GM21526 (cell line): ENCODE data around the gene TMEM232.

Source experiments
- ATAC-seq: cut with Tn5 transposase; IDR thresholded peaks from one replicate; pipeline ENCODE4 v1.9.1; 2021; ENCODE audit warnings: moderate library complexity; ENCODE audit not compliant: unreplicated experiment, low FRiP score

The TMEM232 gene

DNA sequence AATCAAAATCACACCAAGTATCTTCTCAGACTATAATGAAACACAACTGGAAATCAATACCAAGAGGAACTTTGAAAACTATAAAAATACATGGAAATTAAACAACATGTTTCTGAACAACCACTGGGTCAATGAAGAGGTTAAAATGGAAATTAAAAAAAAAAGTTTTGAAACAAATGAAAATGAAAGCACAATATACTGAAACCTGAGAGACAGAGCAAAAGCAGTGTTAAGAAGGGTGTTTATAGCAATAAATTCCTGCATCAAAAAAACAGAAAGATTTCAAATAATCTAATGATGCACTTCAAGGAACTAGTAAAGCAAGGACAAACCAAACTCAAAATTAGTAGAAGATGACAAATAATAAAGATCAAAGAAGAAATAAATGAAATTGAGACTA lies 92.0 kb downstream of the TMEM232 start:
- no peak for ATAC-seq

DNA sequence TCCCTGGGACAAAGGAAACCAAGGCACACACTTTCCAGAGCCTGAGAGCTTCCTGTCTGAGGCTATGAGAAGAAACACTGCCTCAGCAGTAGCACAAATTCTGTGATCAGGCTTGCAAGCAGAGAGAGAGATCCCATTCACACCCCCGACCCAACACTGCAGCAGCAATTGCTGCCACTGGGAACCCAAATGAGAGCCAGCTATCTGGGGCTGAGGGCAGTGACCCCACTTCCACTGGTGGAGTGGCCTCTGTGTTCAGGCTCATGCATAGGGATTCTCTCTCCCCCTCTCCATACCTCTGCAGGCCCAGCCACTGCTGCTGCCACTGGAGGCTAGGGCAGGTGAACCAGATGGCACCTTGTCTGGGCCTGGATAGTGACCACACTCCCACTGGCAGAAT lies 95.2 kb downstream of the TMEM232 start:
- ATAC-seq: no peak

GRCh38 chr5:110630350-110630749 lies 96.1 kb downstream of the TMEM232 start:
- no peak for ATAC-seq

- ATAC-seq: no peak
These were observed 101.0 kb downstream of the TMEM232 start for GRCh38 chr5:110625376-110625999.

DNA sequence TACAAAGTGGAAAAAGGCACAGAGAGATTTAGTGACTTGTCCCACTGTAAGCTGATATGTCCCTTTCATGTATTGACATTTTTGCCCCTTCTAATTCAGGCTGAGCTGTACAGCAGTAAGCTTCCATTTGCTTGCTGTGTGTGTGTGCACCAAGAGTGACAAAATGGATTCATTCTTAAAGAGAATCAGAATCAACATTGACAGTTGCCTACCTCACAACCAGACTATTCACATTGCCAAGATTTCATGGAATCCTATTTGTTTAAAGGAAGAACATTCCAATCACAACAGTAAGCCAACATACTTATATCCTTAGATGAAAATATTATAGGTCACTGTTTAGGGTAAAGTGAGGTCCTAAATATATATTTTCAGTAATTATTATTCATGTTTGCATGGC lies 102.6 kb downstream of the TMEM232 start:
- ATAC-seq: no peak

DNA sequence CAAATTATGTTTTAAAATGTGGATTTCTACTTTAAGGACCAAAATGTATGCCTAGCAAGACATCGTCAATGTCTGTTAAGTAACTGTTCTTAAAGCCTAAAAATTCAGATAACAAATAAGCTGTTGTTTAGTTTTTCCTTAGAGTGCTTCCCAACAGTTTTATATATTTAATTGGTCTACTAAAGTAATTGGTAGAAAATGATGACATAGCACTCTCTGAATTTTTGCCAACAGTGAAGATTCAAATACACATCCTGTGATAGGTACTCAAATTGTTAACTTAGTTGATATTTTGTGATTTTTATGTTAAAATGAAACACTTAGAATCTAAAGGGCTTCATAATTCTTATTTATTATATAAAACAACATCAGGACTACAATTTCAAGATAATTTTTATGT lies 107.5 kb downstream of the TMEM232 start:
- no peak for ATAC-seq

DNA sequence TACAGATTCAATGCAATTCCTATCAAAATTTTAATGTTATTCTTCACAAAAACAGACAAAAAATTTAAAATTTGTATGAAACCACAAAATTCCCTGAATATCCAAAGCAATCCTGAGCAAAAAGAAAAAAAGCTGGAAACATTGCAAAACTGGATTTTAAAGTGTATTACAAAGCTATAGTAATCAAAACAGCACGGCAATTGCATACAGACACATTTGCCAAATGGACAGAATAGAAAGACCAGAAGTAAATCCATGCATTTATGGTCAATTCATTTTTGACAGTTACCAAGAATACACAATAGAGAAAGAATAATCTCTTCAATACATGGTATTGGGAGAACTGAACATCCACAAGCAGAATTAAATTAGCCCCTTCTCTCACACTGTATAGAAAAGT lies 110.5 kb downstream of the TMEM232 start:
- no peak for ATAC-seq

GRCh38 chr5:110612794-110613247 lies 113.7 kb downstream of the TMEM232 start:
- no peak for ATAC-seq

- ATAC-seq: no peak
These were observed 114.7 kb downstream of the TMEM232 start for GRCh38 chr5:110611817-110612216.

DNA sequence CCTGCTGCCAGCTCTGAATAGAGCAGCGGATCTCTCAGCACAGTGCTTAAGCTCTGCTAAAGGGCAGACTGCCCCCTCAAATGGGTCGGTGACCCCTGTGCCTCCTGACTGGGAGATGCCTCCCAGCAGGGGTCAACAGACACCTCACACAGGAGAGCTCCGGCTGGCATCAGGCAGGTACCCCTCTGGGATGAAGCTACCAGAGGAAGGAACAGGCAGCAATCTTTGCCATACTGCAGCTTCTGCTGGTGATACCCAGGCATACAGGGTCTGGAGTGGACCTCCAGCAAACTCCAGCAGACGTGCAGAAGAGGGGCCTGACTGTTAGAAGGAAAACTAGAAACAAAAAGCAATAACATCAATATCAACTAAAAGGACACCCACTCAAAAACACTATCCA lies 131.6 kb downstream of the TMEM232 start:
- no peak for ATAC-seq

GRCh38 chr5:110590187-110590586 lies 136.3 kb downstream of the TMEM232 start:
- ATAC-seq: peak; percentile 78

DNA sequence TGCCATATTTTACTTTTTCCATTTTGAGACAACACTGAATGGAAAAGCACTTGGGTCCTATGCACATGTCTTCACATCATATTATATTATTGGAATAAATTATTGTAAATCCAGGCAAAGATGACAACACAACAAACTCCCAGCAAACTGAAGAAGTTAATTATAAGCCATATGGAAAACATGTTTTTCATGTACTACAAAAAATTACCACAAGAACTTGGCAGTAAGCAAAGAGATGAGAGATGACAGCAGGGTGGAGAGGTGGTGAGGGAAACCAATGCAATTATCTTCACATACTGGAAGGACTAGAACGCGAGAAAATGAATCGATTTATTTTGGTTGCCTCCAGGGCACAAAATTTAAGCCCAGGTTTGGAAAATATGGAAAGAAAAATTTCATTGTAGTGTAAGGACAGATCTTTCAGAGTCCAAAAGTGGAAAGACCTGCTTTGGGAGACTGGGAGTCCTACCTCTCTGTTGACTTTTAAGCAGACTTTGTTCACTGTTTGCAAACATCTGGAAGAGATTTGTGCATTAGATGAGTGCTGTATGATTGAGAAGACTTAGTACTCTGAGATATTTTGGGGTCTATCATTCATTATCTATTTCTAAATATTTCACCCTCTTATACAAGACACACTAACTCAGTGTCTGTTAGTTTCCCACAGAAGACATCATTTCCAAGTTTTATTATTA lies 138.0 kb downstream of the TMEM232 start:
- no peak for ATAC-seq

GRCh38 chr5:110580625-110581024 lies 145.8 kb downstream of the TMEM232 start:
- no peak for ATAC-seq

DNA sequence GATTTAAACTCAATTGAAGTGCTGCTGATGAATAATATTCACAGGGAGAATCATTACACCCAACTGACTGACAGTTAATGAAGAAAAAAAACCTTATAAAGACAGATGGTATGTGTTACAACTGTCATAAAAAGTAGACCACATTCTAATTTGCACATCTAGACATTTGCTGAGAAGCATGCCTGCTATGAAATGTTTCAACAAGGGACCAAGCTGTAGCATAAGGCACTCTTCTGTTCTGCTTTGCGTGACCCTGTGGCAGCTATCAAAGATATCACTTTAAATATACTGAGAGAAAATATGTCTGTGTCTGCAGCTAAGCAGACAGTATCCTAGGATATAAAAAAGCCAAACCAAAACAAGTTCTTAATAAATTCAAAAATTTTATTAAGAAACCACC lies 153.7 kb downstream of the TMEM232 start:
- no peak for ATAC-seq

GRCh38 chr5:110562191-110562590 lies 164.3 kb downstream of the TMEM232 start:
- ATAC-seq: no peak

- ATAC-seq: no peak
These were observed 165.0 kb downstream of the TMEM232 start for GRCh38 chr5:110561510-110561909.

GRCh38 chr5:110549301-110549700 lies 177.2 kb downstream of the TMEM232 start:
- ATAC-seq: no peak

- no peak for ATAC-seq
These were observed 178.3 kb downstream of the TMEM232 start for GRCh38 chr5:110548171-110548570.

DNA sequence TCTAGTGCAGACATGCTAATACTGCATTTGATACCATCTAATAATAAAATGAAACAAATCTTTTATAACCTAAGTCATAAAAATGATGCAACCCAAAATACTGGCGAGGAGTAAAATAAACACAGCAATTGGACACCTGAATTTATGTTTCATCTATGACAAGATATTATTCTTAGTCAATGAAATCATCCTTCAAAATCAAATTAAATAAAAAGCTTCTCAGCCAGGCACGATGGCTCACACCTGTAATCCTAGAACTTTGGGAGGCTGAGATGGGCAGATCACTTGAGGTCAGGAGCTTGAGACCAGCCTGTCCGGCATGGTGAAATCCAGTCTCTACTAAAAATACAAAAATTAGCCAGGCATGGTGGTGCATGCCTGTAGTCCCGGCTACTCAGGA lies 179.0 kb downstream of the TMEM232 start:
- ATAC-seq: no peak

DNA sequence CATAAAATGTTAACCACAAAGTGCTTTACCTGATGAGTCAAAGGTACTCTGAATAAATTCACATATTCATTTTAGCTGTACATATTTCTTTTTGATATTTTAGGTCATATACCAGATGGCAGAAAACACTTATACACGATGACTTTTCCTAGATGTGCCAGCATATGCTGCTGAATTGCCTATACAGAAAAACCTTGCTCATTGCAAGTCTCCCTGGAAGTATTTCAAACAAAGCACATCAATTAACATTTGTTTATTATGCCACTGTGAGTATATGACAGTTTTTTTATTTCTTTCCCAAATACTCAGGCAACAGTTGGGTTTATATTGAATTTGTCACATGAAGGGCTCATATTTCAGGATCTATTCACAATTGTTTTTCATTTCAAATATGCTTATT lies 180.8 kb downstream of the TMEM232 start:
- ATAC-seq: no peak

DNA sequence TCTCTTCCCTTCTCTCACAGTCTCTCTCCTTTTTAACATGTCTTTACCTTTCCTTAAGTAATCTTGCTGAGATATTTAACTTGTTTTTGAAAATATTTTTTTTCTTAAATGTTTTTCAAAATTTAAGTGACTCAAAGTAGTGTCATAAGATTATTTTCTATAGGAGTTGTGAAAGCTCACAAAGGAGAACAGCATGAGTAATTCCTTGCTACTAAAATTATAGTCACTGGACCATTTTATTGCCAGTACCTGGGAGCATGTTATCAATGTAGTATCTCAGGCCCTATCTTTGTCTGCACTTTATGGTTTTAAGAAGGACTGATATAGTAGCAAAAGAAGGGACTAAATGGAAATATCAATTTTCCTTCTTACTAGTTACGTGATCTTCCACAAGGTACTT lies 181.9 kb downstream of the TMEM232 start:
- ATAC-seq: no peak

GRCh38 chr5:110542949-110543348 lies 183.5 kb downstream of the TMEM232 start:
- ATAC-seq: no peak
